Measurements from ENCODE around the gene CCS. TPM values are rescaled to one million over a fixed set of nuclear protein-coding genes. Genes with fewer than 3 reads are reported as not detected.

Gene CCS
- total and polyA plus RNA-seq, 9 of the 15 experiments (the other 6 are each of a cell fraction or from before 2014, with no cell fraction given): 1.1 to 46.6 (median 26.8) TPM

- TF ChIP-seq E4F1 (CRISPR knock-in tag; IDR thresholded peaks at IDR 0.05; ENCODE audit: borderline replicate concordance) (no peak), ZBTB33 (CRISPR knock-in tag; IDR thresholded peaks at IDR 0.05) (0 out of 2 replicates have a peak, but pooled peaks have one; percentile 23), POLR2B (IDR thresholded peaks at IDR 0.05; ENCODE audit: low read depth, partially characterized antibody) (no peak), ZBTB7A (IDR thresholded peaks at IDR 0.05; ENCODE audit: borderline replicate concordance, control insufficient read depth, low read depth, low read length) (peak; percentile 85), NRF1 (conservative IDR thresholded peaks at IDR 0.05 in 1 of 2, IDR thresholded peaks at IDR 0.05 in 1 of 2) (peak; percentile 53 to 74), RB1 (IDR thresholded peaks at IDR 0.05; ENCODE audit: low read depth) (peak; percentile 62; the same call in 1 of the 2 replicates), NR4A1 (CRISPR knock-in tag; IDR thresholded peaks at IDR 0.05) (no peak), NR4A1 (tag; IDR thresholded peaks at IDR 0.05) (no peak), ZBTB40 (IDR thresholded peaks at IDR 0.05) (no peak), ZBTB40 (CRISPR knock-in tag; IDR thresholded peaks at IDR 0.05) (no peak), STAT5A (IDR thresholded peaks at IDR 0.05; ENCODE audit: borderline replicate concordance, low read length) (no peak), L3MBTL2 (IDR thresholded peaks at IDR 0.05) (peak; percentile 82), HNRNPUL1 (IDR thresholded peaks at IDR 0.05; ENCODE audit: low read length) (no peak), CGGBP1 (CRISPR knock-in tag; IDR thresholded peaks at IDR 0.05) (no peak)
Measured at GRCh38 chr11:66579017-66579606, 13.9 kb upstream of the CCS start (continued).
